ENCODE measurements around the gene SEMA4B. TPM values are rescaled to one million over a fixed set of nuclear protein-coding genes. Genes with fewer than 3 reads are reported as not detected.

The SEMA4B gene
- total RNA-seq, 1 experiment from 2014 or later, result 73.0 TPM

- Mint-ChIP-seq H3K27me3 (ENCODE audit: unreplicated experiment) (no peaks in the 10 kb centered on the region), H3K4me1 (ENCODE audit: low read depth, unreplicated experiment) (peaks cover 14% of the 10 kb centered on the region), H3K9me3 (ENCODE audit: low read depth, unreplicated experiment) (no peaks in the 10 kb centered on the region), H3K27ac (ENCODE audit: unreplicated experiment) (no peak overlapping the region), H3K36me3 (ENCODE audit: insufficient read depth, unreplicated experiment) (peaks cover 78% of the 10 kb centered on the region), H3K4me3 (ENCODE audit: low read depth, unreplicated experiment) (no peak overlapping the region)
- TF ChIP-seq CTCF (IDR thresholded peaks at IDR 0.05; ENCODE audit: unreplicated experiment), result no peak
- intact Hi-C loops (cut with micrococcal nuclease; ENCODE audit: unreplicated experiment), result no loop called here
- CTCF ChIA-PET, result no interaction called here
- DNase-seq, result no peak
- no TSS peak for BruUV-seq (replicated peaks)
These were observed 23.9 kb downstream of the SEMA4B start for GRCh38 chr15:90225047-90225446.

GRCh38 chr15:90225504-90226234 lies 24.5 kb downstream of the SEMA4B start:
- no peaks in the 10 kb centered on the region for H3K9me3 Mint-ChIP-seq (ENCODE audit: low read depth, unreplicated experiment)
- BruUV-seq (replicated peaks), result no TSS peak
- intact Hi-C loops (cut with micrococcal nuclease; ENCODE audit: unreplicated experiment), result no loop called here
- H3K4me3 Mint-ChIP-seq (ENCODE audit: low read depth, unreplicated experiment), result no peak overlapping the region
- peaks cover 16% of the 10 kb centered on the region for H3K4me1 Mint-ChIP-seq (ENCODE audit: low read depth, unreplicated experiment)
- no peak for DNase-seq
- H3K36me3 Mint-ChIP-seq (ENCODE audit: insufficient read depth, unreplicated experiment), result peaks cover 80% of the 10 kb centered on the region
- H3K27me3 Mint-ChIP-seq (ENCODE audit: unreplicated experiment), result no peaks in the 10 kb centered on the region
- CTCF ChIA-PET, result no interaction called here
- no peak for TF ChIP-seq CTCF (IDR thresholded peaks at IDR 0.05; ENCODE audit: unreplicated experiment)
- no peak overlapping the region for H3K27ac Mint-ChIP-seq (ENCODE audit: unreplicated experiment)

GRCh38 chr15:90227336-90227735 lies 26.2 kb downstream of the SEMA4B start:
- CTCF ChIA-PET, result no interaction called here
- no peak overlapping the region for H3K27ac Mint-ChIP-seq (ENCODE audit: unreplicated experiment)
- H3K4me3 Mint-ChIP-seq (ENCODE audit: low read depth, unreplicated experiment), result no peak overlapping the region
- no peaks in the 10 kb centered on the region for H3K27me3 Mint-ChIP-seq (ENCODE audit: unreplicated experiment)
- H3K36me3 Mint-ChIP-seq (ENCODE audit: insufficient read depth, unreplicated experiment), result peaks cover 78% of the 10 kb centered on the region
- no TSS peak for BruUV-seq (replicated peaks)
- intact Hi-C loops (cut with micrococcal nuclease; ENCODE audit: unreplicated experiment), result no loop called here
- H3K9me3 Mint-ChIP-seq (ENCODE audit: low read depth, unreplicated experiment), result no peaks in the 10 kb centered on the region
- H3K4me1 Mint-ChIP-seq (ENCODE audit: low read depth, unreplicated experiment), result peaks cover 11% of the 10 kb centered on the region
- no peak for TF ChIP-seq CTCF (IDR thresholded peaks at IDR 0.05; ENCODE audit: unreplicated experiment)
- DNase-seq, result no peak

GRCh38 chr15:90227816-90228772 lies 27.0 kb downstream of the SEMA4B start:
- CTCF ChIA-PET, result no interaction called here
- Mint-ChIP-seq H3K36me3 (ENCODE audit: insufficient read depth, unreplicated experiment) (peaks cover 78% of the 10 kb centered on the region), H3K4me1 (ENCODE audit: low read depth, unreplicated experiment) (peaks cover 17% of the 10 kb centered on the region), H3K27ac (ENCODE audit: unreplicated experiment) (no peak overlapping the region), H3K9me3 (ENCODE audit: low read depth, unreplicated experiment) (no peaks in the 10 kb centered on the region), H3K4me3 (ENCODE audit: low read depth, unreplicated experiment) (no peak overlapping the region), H3K27me3 (ENCODE audit: unreplicated experiment) (no peaks in the 10 kb centered on the region)
- BruUV-seq (replicated peaks), result no TSS peak
- intact Hi-C loops (cut with micrococcal nuclease; ENCODE audit: unreplicated experiment), result no loop called here
- DNase-seq, result no peak
- TF ChIP-seq CTCF (IDR thresholded peaks at IDR 0.05; ENCODE audit: unreplicated experiment), result no peak
